SK-N-SH treated with all-trans-retinoic acid at 6 μM for 48 hours (cell line): ENCODE data around the gene MAML3.
A peak's percentile ranks its signal among the peaks of the same experiment; 100 is the strongest.

Experiments used
- ATAC-seq: fragments of 200-7000 bp; cut with Tn5 transposase; 3 replicates; pipeline ENCODE4 v1.9.1; 2020; ENCODE audit warnings: mild to moderate bottlenecking, moderate library complexity
- ARNTL ChIP-seq: fragments of 450-650 bp; formaldehyde crosslinking; IDR thresholded peaks from 2 replicates; pipeline ENCODE4 v1.5.0; 2020; ENCODE audit warnings: low read depth, mild to moderate bottlenecking, moderate library complexity, borderline replicate concordance
- BACH2 ChIP-seq: fragments of 250-450 bp; sonication (Bioruptor Pico); IDR thresholded peaks from 2 replicates; pipeline ENCODE4 v1.9.0; 2021; ENCODE audit warnings: mild to moderate bottlenecking, borderline replicate concordance
- CSDC2 ChIP-seq: fragments of 250-450 bp; sonication (Bioruptor Pico); IDR thresholded peaks from 2 replicates; pipeline ENCODE4 v1.5.0; 2020; ENCODE audit warnings: mild to moderate bottlenecking, moderate library complexity
- CSRNP3 ChIP-seq: fragments of 250-450 bp; sonication (Bioruptor Pico); IDR thresholded peaks from 2 replicates; pipeline ENCODE4 v1.5.1; 2021; ENCODE audit warnings: mild to moderate bottlenecking, moderate library complexity
- ESRRG ChIP-seq: fragments of 250-450 bp; sonication (Bioruptor Pico); IDR thresholded peaks from 2 replicates; pipeline ENCODE4 v1.6.1; 2021; ENCODE audit warnings: mild to moderate bottlenecking
- POU6F1 ChIP-seq: fragments of 250-450 bp; sonication (Bioruptor Pico); IDR thresholded peaks from 2 replicates; pipeline ENCODE4 v1.8.0; 2021; ENCODE audit warnings: low read depth, mild to moderate bottlenecking, moderate library complexity, borderline replicate concordance
- PPARA ChIP-seq: fragments of 250-450 bp; sonication (Bioruptor Pico); IDR thresholded peaks from 2 replicates; pipeline ENCODE4 v1.5.0; 2020; ENCODE audit warnings: mild to moderate bottlenecking, borderline replicate concordance
- SNAI2 ChIP-seq: fragments of 250-450 bp; sonication (Bioruptor Pico); IDR thresholded peaks from 2 replicates; pipeline ENCODE4 v1.5.0; 2020; ENCODE audit warnings: mild to moderate bottlenecking, moderate library complexity
- TCF4 ChIP-seq: fragments of 250-450 bp; sonication (Bioruptor Pico); IDR thresholded peaks from 2 replicates; pipeline ENCODE4 v1.8.0; 2021; ENCODE audit warnings: mild to moderate bottlenecking, moderate library complexity, borderline replicate concordance
- TOX ChIP-seq: fragments of 250-450 bp; sonication (Bioruptor Pico); IDR thresholded peaks from 2 replicates; pipeline ENCODE4 v1.8.0; 2021; ENCODE audit warnings: mild to moderate bottlenecking, moderate library complexity, borderline replicate concordance
- TSHZ2 ChIP-seq: fragments of 250-450 bp; sonication (Bioruptor Pico); IDR thresholded peaks from 2 replicates; pipeline ENCODE4 v1.5.0; 2020; ENCODE audit warnings: mild to moderate bottlenecking, moderate library complexity
- ZC3H10 ChIP-seq: fragments of 250-450 bp; sonication (Bioruptor Pico); IDR thresholded peaks from 2 replicates; pipeline ENCODE4 v1.5.1; 2021; ENCODE audit warnings: mild to moderate bottlenecking, moderate library complexity
- ZFP3 ChIP-seq: fragments of 250-450 bp; sonication (Bioruptor Pico); IDR thresholded peaks from 2 replicates; pipeline ENCODE4 v1.5.0; 2020; ENCODE audit warnings: mild to moderate bottlenecking, moderate library complexity
- ZNF565 ChIP-seq: fragments of 450-650 bp; formaldehyde crosslinking; conservative IDR thresholded peaks from 2 replicates; pipeline ENCODE4 v1.5.0; 2020; ENCODE audit warnings: low read depth, mild to moderate bottlenecking, moderate library complexity
- ZNF8 ChIP-seq: fragments of 450-650 bp; formaldehyde crosslinking; IDR thresholded peaks from 2 replicates; pipeline ENCODE4 v1.5.0; 2020; ENCODE audit warnings: mild to moderate bottlenecking, moderate library complexity
- TF ChIP-seq, protein P1 (sequence below): fragments of 250-450 bp; sonication (Bioruptor Pico); IDR thresholded peaks from 2 replicates; pipeline ENCODE4 v1.5.1; 2020; ENCODE audit warnings: low read depth, mild to moderate bottlenecking, moderate library complexity
- TF ChIP-seq, protein P2 (sequence below): fragments of 250-450 bp; sonication (Bioruptor Pico); IDR thresholded peaks from 2 replicates; pipeline ENCODE4 v1.8.0; 2020; ENCODE audit warnings: mild to moderate bottlenecking, moderate library complexity, borderline replicate concordance

Gene MAML3

DNA sequence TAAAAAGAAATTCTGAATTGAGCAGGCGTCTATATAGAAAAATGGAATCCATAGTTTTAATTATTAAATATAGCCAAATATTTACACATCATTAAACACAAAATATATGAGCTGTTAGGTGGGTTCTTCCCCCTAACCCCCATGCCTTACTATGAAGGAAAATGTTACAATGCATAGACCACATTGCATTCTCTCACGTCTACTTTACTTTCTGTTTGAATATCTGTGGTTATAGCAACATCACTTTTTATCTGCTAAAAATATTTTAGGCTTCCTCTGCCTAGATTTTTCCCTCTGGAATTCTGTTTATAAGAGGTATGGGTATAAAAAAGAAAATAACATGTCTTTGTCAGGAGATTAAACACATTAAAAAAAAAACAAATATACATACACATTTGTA, 73.1 kb downstream of the MAML3 start:
- TF ChIP-seq ARNTL (CRISPR knock-in tag) (no peak), CSRNP3 (CRISPR knock-in tag) (no peak), TSHZ2 (CRISPR knock-in tag) (no peak), TCF4 (CRISPR knock-in tag) (no peak)
- ATAC-seq, result no peak

GRCh38 chr4:140078366-140078765, 75.6 kb downstream of the MAML3 start:
- peak; percentile 19; the same call in 1 of the 3 replicates for ATAC-seq
- TF ChIP-seq ESRRG (CRISPR knock-in tag), result no peak
- TF ChIP-seq TSHZ2 (CRISPR knock-in tag), result no peak
- TF ChIP-seq BACH2 (CRISPR knock-in tag), result no peak
- TF ChIP-seq ZFP3, result no peak
- TF ChIP-seq PPARA (CRISPR knock-in tag), result no peak
- TF ChIP-seq, protein P1, sequence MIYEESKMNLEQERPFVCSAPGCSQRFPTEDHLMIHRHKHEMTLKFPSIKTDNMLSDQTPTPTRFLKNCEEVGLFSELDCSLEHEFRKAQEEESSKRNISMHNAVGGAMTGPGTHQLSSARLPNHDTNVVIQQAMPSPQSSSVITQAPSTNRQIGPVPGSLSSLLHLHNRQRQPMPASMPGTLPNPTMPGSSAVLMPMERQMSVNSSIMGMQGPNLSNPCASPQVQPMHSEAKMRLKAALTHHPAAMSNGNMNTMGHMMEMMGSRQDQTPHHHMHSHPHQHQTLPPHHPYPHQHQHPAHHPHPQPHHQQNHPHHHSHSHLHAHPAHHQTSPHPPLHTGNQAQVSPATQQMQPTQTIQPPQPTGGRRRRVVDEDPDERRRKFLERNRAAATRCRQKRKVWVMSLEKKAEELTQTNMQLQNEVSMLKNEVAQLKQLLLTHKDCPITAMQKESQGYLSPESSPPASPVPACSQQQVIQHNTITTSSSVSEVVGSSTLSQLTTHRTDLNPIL (CRISPR knock-in tag), result no peak
- TF ChIP-seq, all 23 proteins: peak for 0

DNA sequence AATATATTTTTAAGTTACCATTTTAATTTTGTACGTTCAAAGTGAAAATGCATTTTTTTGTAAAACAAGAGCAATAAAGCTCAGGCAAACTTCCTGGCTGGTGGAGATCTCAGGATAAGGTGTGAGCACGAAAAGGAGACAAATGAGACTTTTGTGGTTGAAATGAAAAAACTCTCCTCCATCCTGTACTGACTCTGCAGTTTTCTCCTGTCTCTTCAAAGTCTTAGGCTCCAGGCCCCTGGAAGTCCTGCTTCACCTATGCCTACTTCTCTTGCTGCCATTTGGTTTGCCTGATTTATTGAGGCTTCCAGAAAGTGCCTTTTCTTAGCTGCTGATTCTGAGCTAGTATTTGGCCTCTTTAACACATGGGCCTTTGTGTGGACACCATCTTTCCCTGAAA, 77.7 kb downstream of the MAML3 start:
- TF ChIP-seq SNAI2 (CRISPR knock-in tag) (no peak), ZNF565 (CRISPR knock-in tag) (no peak), TOX (CRISPR knock-in tag) (no peak), CSDC2 (CRISPR knock-in tag) (no peak), PPARA (CRISPR knock-in tag) (no peak), ZC3H10 (no peak), TCF4 (CRISPR knock-in tag) (no peak), BACH2 (CRISPR knock-in tag) (no peak), ZNF8 (CRISPR knock-in tag) (no peak), POU6F1 (no peak)
- TF ChIP-seq, protein P2, sequence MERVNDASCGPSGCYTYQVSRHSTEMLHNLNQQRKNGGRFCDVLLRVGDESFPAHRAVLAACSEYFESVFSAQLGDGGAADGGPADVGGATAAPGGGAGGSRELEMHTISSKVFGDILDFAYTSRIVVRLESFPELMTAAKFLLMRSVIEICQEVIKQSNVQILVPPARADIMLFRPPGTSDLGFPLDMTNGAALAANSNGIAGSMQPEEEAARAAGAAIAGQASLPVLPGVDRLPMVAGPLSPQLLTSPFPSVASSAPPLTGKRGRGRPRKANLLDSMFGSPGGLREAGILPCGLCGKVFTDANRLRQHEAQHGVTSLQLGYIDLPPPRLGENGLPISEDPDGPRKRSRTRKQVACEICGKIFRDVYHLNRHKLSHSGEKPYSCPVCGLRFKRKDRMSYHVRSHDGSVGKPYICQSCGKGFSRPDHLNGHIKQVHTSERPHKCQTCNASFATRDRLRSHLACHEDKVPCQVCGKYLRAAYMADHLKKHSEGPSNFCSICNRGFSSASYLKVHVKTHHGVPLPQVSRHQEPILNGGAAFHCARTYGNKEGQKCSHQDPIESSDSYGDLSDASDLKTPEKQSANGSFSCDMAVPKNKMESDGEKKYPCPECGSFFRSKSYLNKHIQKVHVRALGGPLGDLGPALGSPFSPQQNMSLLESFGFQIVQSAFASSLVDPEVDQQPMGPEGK (CRISPR knock-in tag), result no peak
- TF ChIP-seq, protein P1 (CRISPR knock-in tag), result no peak
- no peak for ATAC-seq
